T-helper 17 cell (primary cell): Measurements from ENCODE around the gene MRPL36. TPM values are rescaled to one million over a fixed set of nuclear protein-coding genes. Genes with fewer than 3 reads are reported as not detected.

Experiments used
- ATAC-seq: fragments of 150-1000 bp; cut with Tn5 transposase; 2 replicates; pipeline ENCODE4 v1.10.0; 2021; ENCODE audit warnings: mild to moderate bottlenecking, moderate library complexity
- DNase-seq, 3 donors: peaks; one replicate each; pipeline versions ENCODE4 v3.0.0 to v3.0.0-alpha.2; 2020 to 2021
- H3K9me3 ChIP-seq: one replicate; pipeline ENCODE4 v1.7.0; 2013; ENCODE audit warnings: low read length, mild to moderate bottlenecking; ENCODE audit not compliant: control insufficient read depth, poor library complexity, severe bottlenecking
- H3K27ac Mint-ChIP-seq: one replicate; pipeline ENCODE4 v1.8.0; 2022; ENCODE audit warnings: mild to moderate bottlenecking, moderate library complexity, mixed read lengths
- H3K27me3 Mint-ChIP-seq: one replicate; pipeline ENCODE4 v1.8.0; 2022; ENCODE audit warnings: mixed read lengths
- H3K36me3 Mint-ChIP-seq: one replicate; pipeline ENCODE4 v1.8.0; 2022; ENCODE audit warnings: low read depth, mixed read lengths
- H3K4me1 Mint-ChIP-seq: one replicate; pipeline ENCODE4 v1.8.0; 2022; ENCODE audit warnings: mild to moderate bottlenecking, mixed read lengths
- H3K4me3 Mint-ChIP-seq: one replicate; pipeline ENCODE4 v1.8.0; 2022; ENCODE audit warnings: mild to moderate bottlenecking, moderate library complexity, mixed read lengths
- total RNA-seq, 4 donors: library from RNA in 2 of 4; stranded (reverse) in 2 of 4; gene quantifications; one replicate each; pipeline ENCODE4 v1.2.3 and lab custom pipeline; 2022 to 2026

The MRPL36 gene
- total RNA-seq, 2 donors from 2014 or later, result 12.3 to 17.7 TPM

GRCh38 chr5:1836891-1837880 lies 37.5 kb upstream of the MRPL36 start:
- Mint-ChIP-seq H3K4me3 (no peak overlapping the region), H3K27me3 (peaks cover 62% of the 10 kb centered on the region), H3K27ac (no peak overlapping the region), H3K4me1 (no peaks in the 10 kb centered on the region), H3K36me3 (no peaks in the 10 kb centered on the region)
- no peak for DNase-seq
- ATAC-seq, result no peak
- no peaks in the 10 kb centered on the region for H3K9me3 ChIP-seq

DNA sequence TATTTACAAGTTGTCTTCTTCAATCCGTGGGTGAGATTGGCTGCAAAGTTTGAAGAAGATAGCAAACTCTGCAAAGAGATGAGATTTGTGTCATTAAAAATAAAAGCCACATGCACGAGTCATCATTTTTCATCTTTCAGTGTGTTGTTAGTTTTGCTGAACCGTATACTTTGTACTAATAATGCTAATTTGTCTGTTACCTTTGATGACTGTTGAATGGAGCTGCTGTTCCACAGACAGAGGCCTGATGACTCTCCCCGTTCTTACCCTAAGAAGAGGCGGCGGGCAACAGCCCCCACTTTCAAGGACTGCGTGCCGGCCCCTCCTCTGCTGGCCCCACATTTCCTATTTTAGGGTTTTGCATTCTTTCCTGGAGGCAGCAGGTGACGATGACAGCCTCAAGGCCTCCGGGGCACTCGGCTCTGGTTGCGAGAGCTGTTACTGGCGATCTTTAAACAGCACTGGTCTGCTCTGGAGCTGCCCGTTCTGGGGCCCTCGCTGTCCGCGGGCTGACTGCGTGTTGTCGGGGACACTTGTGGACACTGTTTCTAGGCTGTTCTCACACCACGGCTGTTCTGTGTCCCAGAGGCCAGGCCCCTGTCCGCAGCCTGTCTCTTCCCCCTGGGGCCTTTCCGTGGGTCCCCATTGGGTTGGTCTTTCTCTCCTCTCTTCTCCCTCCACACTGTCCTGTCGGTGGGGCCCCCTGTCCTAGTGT lies 36.7 kb upstream of the MRPL36 start:
- H3K36me3 Mint-ChIP-seq, result no peaks in the 10 kb centered on the region
- H3K4me3 Mint-ChIP-seq, result no peak overlapping the region
- H3K27ac Mint-ChIP-seq, result no peak overlapping the region
- no peak for ATAC-seq
- no peaks in the 10 kb centered on the region for H3K4me1 Mint-ChIP-seq
- H3K27me3 Mint-ChIP-seq, result peaks cover 62% of the 10 kb centered on the region
- DNase-seq, result no peak
- no peaks in the 10 kb centered on the region for H3K9me3 ChIP-seq

DNA sequence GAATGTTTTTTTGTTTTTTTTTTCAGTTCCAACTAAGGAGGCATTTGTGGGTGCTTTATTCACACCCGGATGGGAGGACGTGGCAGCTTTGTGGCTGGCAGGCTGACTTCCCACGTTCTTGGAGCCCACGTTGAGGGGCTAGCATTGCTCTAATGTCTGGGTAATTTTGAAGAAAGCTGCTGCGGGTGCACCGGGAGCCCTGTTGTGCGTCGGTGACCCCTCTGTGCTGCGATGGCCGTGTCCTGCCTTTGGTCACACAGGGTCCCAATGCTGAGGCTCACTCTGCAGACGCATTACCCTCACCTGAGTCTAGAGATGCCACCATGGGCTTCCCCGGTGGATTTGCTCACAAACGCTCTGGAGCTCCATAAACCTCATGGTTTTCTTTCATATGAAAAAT lies 35.8 kb upstream of the MRPL36 start:
- ATAC-seq (no peak), DNase-seq (no peak)
- no peaks in the 10 kb centered on the region for H3K9me3 ChIP-seq
- Mint-ChIP-seq H3K27me3 (peaks cover 60% of the 10 kb centered on the region), H3K27ac (no peak overlapping the region), H3K36me3 (no peaks in the 10 kb centered on the region), H3K4me3 (no peak overlapping the region), H3K4me1 (no peaks in the 10 kb centered on the region)

DNA sequence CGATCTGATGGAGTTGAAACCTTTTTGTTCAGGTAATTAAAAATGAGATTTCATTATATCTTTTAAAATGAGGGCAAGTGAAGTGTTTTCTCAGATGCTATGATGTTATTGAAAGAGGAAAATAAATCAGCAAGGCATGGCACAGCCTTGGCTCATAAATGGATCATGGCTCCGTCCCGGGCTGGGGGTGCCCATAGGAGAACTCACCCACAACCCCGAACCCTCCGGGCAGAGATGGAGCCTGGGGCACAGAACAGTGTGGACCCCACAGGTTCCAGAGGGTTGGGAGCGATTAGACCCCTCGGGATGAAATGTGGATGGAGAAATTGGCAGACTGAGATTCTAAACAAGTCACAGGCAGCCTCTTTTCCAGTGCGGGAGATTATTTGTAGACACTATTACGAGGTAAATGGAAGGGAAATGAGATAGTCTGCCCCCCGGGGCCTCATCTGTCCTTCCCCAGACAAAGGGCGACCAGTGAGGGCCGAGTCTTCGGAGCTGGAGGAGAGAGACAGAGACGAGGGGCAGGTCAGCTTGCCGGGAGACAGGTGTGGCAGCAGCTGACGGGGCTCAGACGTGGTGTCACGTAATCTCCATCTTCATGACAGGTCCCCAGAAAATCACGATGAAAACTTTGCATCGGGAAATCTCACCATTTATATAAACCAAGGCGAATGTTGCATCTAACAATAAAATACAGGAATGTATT lies 35.2 kb upstream of the MRPL36 start:
- H3K36me3 Mint-ChIP-seq, result no peaks in the 10 kb centered on the region
- no peaks in the 10 kb centered on the region for H3K4me1 Mint-ChIP-seq
- H3K4me3 Mint-ChIP-seq, result no peak overlapping the region
- H3K9me3 ChIP-seq, result no peaks in the 10 kb centered on the region
- DNase-seq (no peak), ATAC-seq (no peak)
- peaks cover 55% of the 10 kb centered on the region for H3K27me3 Mint-ChIP-seq
- H3K27ac Mint-ChIP-seq, result no peak overlapping the region

DNA sequence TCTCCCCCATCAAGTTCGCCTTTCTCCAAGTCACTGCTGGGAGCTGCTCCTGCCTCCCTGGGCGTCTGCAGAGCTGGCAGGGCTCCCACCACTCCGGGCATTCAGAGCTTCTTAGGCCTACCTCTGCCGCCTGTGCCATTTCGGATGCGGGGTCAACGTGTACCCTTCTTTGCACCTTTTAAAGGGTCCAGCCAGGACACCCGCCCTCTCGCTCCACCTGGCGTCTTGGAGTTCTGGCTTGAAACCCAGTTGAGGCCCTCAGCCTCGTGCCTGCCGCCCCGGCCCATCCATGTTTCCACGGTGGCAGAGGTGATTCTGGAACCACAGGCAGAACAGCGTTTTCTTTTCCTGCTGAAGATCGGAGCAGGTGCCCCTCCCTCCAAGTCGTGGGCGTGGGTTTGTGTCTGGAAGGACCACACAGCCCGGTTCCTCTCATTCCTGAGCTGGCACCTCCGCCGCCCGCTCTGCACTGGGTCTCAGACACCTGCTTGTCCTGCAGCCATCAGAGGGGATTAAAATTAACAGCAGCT lies 34.5 kb upstream of the MRPL36 start:
- peaks cover 48% of the 10 kb centered on the region for H3K27me3 Mint-ChIP-seq
- no peaks in the 10 kb centered on the region for H3K36me3 Mint-ChIP-seq
- DNase-seq (no peak), ATAC-seq (no peak)
- no peak overlapping the region for H3K4me3 Mint-ChIP-seq
- peak overlapping the region; percentile 41 for H3K27ac Mint-ChIP-seq
- no peaks in the 10 kb centered on the region for H3K4me1 Mint-ChIP-seq
- no peaks in the 10 kb centered on the region for H3K9me3 ChIP-seq

DNA sequence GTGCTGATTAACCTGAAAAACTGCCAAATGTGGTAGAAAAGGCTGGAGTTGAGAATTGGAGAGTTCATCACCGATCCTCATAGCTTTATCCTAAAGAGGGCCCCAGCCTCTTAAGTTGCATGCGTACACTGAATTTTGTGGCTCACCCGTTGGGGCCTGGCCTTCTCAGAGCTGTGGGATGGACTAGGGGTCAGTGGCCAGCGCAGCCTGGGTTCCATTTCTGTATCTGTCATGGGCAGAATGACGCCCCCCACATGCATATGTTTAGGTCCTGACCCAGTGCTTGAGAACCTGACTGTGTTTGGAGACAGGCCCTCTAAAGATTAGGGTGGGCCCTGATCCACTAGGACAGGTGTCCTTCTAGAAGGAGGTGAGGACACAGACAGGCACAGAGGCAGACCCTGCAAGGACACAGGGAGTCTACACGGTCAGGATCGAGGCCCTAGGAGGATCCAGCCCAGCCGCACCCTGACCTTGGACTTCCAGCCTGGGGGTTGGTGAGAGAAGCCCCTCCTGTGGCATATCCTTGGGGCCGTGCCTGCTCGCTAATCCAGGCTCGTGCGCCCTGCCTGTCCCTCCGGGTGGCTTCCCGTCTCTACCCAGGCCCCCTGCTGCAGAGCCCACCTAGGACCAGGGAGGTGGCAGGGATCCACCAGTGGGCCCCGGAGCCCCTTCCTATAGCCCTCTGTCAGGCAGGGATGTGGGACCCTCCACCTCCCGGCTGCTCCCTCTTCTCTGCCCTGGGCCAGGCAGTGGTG lies 33.8 kb upstream of the MRPL36 start:
- H3K27me3 Mint-ChIP-seq, result peaks cover 44% of the 10 kb centered on the region
- H3K4me1 Mint-ChIP-seq, result no peaks in the 10 kb centered on the region
- ATAC-seq, result no peak
- DNase-seq, result no peak
- H3K4me3 Mint-ChIP-seq, result no peak overlapping the region
- H3K36me3 Mint-ChIP-seq, result no peaks in the 10 kb centered on the region
- H3K9me3 ChIP-seq, result no peaks in the 10 kb centered on the region
- H3K27ac Mint-ChIP-seq, result peak overlapping the region; percentile 41

DNA sequence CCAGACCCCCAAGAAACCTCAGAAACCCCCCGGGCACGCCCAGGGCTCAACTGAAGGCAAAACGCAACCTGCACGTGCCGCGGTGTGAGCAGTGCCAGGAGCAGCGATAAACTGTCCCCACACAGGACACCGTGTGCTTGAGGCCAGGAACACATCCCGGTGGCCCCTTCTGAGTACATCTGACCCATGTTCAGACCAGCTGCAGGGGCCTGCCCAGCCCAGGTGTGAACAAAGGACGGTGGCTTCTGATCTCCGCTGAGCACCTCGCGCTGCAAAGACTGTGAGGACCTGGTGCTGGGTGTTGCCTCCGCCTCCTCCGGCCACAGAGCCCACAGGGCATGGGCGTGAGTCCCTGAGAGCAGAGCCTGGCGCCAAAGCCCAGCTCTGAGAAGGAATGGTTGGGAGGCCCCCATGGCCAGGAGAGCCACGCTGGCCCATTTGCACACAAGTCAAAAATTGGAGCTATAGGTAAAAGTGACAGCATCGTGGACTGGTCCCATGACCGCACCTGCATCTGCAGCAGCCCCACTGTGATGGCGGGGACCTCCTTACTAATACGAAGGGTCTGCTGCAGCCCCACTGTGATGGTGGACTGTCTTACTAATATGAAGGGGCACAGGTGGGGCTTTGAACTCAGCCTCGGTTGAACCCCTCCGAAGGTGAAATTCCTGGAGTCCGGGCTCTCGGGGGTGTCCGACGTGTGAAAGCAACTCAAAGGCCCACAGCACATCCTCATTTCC lies 33.0 kb upstream of the MRPL36 start:
- no peak overlapping the region for H3K4me3 Mint-ChIP-seq
- ATAC-seq (no peak), DNase-seq (no peak)
- no peaks in the 10 kb centered on the region for H3K36me3 Mint-ChIP-seq
- H3K27ac Mint-ChIP-seq, result no peak overlapping the region
- peaks cover 41% of the 10 kb centered on the region for H3K27me3 Mint-ChIP-seq
- H3K9me3 ChIP-seq, result no peaks in the 10 kb centered on the region
- peaks cover 2% of the 10 kb centered on the region for H3K4me1 Mint-ChIP-seq

DNA sequence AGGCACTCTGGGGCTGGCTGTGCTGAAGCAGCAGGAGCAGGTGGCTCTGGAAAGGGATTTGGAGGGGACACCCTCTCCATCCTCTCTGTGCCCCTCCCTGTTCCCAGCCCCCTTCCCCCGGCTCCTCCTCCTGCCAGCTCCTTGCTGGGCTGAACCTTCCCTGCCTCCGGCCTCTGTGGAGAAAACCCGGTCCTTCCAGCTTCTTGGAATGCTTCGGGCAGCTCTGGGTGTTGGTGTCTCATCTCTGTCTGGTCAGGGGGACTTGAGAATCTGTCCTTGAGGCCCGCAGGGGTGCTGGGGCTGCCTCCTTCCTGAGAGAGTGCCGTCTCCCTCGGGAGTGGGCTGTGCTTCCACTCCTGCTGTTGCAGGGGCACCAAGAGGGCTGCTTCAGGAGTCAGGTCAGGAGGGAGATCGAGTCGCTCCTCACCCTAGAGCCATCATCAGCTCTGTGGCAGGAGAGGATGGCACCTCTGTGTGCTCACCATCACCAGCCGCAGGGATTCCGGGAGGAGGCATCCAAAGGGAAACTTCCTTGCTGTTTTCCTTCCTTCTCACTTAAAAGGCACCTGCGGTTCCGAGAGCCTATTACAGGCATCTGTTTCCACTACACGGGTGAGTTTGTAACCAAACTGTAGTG lies 32.2 kb upstream of the MRPL36 start:
- DNase-seq (no peak), ATAC-seq (no peak)
- H3K36me3 Mint-ChIP-seq, result no peaks in the 10 kb centered on the region
- H3K27ac Mint-ChIP-seq, result no peak overlapping the region
- peaks cover 38% of the 10 kb centered on the region for H3K27me3 Mint-ChIP-seq
- no peak overlapping the region for H3K4me3 Mint-ChIP-seq
- H3K4me1 Mint-ChIP-seq, result peaks cover 2% of the 10 kb centered on the region
- no peaks in the 10 kb centered on the region for H3K9me3 ChIP-seq

DNA sequence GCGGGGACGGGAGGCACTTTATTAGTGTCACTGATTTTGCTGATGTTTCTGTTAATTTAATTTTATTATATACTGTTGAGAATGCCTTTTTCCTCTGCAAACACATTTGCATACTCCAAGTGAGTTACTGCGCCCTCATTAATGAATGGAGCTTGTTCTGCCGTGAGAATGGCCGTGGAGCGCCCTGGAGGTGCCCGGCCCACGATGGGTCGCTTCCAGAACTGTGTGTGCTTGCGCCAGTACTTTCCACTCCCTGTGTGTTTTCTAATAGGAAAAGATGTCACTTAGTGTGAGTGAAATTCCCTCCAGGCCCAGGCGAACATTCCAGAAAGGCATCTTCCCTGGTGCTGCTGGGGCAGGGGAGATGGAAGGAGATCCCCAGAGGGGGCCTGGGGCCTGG lies 31.6 kb upstream of the MRPL36 start:
- H3K27ac Mint-ChIP-seq, result no peak overlapping the region

DNA sequence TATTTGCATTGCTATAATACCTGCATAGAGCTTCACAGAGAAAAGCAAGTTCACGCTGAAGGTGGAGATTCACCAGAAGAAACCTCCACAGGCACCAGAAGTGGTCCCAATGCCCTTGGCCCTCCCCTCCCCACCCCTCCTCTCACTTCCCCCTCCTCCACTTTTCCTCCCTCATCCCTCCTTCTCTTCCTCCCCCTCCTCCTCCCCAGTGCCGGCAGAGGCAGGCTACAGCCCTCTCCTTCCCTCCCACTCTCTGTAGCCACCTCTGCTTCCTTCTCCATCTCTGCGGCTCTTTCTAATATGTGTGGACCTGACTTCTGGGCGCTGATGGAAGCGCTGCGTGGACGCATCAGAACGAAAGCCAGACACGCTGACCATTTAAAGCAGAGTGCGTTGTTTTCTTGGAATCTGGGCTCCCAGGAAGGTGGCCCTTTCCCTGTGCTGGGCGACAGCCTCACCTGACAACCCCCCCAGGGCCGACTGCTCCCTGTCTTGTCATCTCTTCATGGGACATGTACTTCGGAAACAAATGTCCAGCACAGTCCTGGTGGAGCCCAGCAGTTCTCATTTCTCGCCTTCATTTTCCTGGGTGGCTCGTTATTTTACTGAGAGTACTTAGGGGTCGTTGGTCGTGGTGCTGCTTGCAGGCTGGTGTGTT lies 31.1 kb upstream of the MRPL36 start:
- H3K27me3 Mint-ChIP-seq, result peaks cover 27% of the 10 kb centered on the region

More for the DNA sequence above, 31.6 kb upstream of the MRPL36 start:
- ATAC-seq (no peak), DNase-seq (no peak)
- no peak overlapping the region for H3K4me3 Mint-ChIP-seq
- H3K9me3 ChIP-seq, result no peaks in the 10 kb centered on the region
- peaks cover 33% of the 10 kb centered on the region for H3K27me3 Mint-ChIP-seq
- peaks cover 2% of the 10 kb centered on the region for H3K4me1 Mint-ChIP-seq
- no peaks in the 10 kb centered on the region for H3K36me3 Mint-ChIP-seq

GRCh38 chr5:1827886-1828397 lies 28.3 kb upstream of the MRPL36 start:
- H3K9me3 ChIP-seq, result no peaks in the 10 kb centered on the region
- DNase-seq (no peak), ATAC-seq (peak; percentile 81)
- Mint-ChIP-seq H3K27me3 (peaks cover 6% of the 10 kb centered on the region), H3K36me3 (peaks cover 3% of the 10 kb centered on the region), H3K4me1 (peaks cover 5% of the 10 kb centered on the region), H3K4me3 (peak overlapping the region; percentile 5), H3K27ac (no peak overlapping the region)

More for the DNA sequence above, 31.1 kb upstream of the MRPL36 start:
- no peak overlapping the region for H3K27ac Mint-ChIP-seq
- no peaks in the 10 kb centered on the region for H3K36me3 Mint-ChIP-seq
- ATAC-seq (no peak), DNase-seq (no peak)
- H3K4me3 Mint-ChIP-seq, result no peak overlapping the region
- peaks cover 2% of the 10 kb centered on the region for H3K4me1 Mint-ChIP-seq
- H3K9me3 ChIP-seq, result no peaks in the 10 kb centered on the region
